ENCODE measurements around the gene DZIP1L. TPM values are rescaled to one million over a fixed set of nuclear protein-coding genes. Genes with fewer than 3 reads are reported as not detected.

Gene DZIP1L
- total RNA-seq, 4 donors from 2014 or later = 14.6 to 38.7 (median 30.0) TPM

DNA sequence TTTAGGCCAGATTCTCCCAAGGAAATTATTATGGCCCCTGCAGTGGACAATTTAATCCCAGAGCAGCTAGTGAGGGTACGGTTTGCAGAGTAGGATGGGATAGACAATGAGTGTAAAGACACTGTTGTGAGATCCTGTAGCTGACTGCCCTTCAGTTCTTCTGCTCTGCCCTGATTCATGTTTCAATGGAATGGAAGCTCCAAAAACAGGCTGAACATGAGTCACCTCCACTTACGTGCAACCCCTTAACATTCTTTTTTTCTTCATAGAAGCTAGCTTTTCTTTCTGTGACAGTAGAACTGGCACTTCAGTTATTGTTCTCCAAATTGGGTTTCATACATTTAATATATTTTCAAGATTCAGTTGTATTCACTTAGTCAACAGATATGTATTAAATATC is 73.4 kb downstream of the DZIP1L start:
- no peak for DNase-seq (ENCODE audit: low spot score)
- ATAC-seq (ENCODE audit: low FRiP score) = no peak
- no peak for TF ChIP-seq CTCF (IDR thresholded peaks at IDR 0.05)

GRCh38 chr3:138038725-138039462 is 76.5 kb downstream of the DZIP1L start:
- no peak for TF ChIP-seq CTCF (IDR thresholded peaks at IDR 0.05)
- DNase-seq (ENCODE audit: low spot score) (no peak), ATAC-seq (ENCODE audit: low FRiP score) (no peak)

DNA sequence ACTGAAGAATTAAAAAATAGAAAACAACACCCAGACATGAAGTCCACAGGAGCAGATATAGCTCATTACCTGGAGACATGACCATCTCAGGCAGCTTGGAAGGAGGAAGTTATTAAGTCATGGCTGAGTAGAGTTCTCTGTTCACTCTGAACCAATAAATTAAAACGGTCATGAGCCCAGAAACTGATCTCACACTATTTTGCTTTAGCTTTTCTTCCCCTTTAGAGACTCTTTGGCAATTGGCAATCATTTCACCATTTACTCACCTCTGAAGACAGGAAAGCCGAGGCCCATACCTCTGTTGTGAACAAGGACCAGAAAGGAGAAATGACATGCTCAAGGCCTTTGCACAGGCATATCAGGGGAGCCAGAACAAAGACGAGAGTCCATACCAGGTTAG is 78.8 kb downstream of the DZIP1L start:
- TF ChIP-seq CTCF (IDR thresholded peaks at IDR 0.05) = no peak
- ATAC-seq (ENCODE audit: low FRiP score) (no peak), DNase-seq (ENCODE audit: low spot score) (no peak)

GRCh38 chr3:138034918-138035317 is 80.5 kb downstream of the DZIP1L start:
- ATAC-seq (ENCODE audit: low FRiP score) (no peak), DNase-seq (ENCODE audit: low spot score) (no peak)
- no peak for TF ChIP-seq CTCF (IDR thresholded peaks at IDR 0.05)

DNA sequence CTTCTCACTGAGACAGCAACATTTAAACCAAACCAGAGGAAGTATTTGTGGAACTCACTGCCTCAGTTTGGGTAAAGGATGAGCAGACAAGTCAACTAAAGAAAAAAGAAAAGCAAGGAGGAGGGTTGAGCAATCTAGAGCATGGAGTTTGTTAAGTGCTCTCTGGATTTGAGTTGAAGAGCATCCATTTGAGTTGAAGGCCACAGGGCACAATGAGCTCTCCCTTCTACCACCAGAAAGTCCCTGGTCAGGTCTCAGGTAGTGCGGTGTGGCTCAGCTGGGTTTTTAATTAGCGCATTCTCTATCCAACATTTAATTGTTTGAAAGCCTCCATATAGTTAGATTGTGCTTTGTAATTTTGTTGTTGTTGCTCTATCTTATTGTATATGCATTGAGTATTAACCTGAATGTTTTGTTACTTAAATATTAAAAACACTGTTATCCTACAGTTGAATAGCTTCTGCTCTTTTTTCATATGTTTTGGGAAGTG is 82.2 kb downstream of the DZIP1L start:
- no peak for TF ChIP-seq CTCF (IDR thresholded peaks at IDR 0.05)
- no peak for DNase-seq (ENCODE audit: low spot score)
- no peak for ATAC-seq (ENCODE audit: low FRiP score)

GRCh38 chr3:138032567-138032966 is 82.8 kb downstream of the DZIP1L start:
- ATAC-seq (ENCODE audit: low FRiP score) (no peak), DNase-seq (ENCODE audit: low spot score) (no peak)
- TF ChIP-seq CTCF (IDR thresholded peaks at IDR 0.05) = no peak

- DNase-seq (ENCODE audit: low spot score) = no peak
- TF ChIP-seq CTCF (IDR thresholded peaks at IDR 0.05) = no peak
- ATAC-seq (ENCODE audit: low FRiP score) = no peak
Observed at GRCh38 chr3:138031536-138031935, 83.9 kb downstream of the DZIP1L start.
